HG02970 (cell line): Measurements from ENCODE around the gene ITPKA.
"Not testable (repeated sequence)": the region's sequence is repeated elsewhere in the genome, so short reads cannot be mapped to it uniquely, and the experiment has no call there.

Experiments used
- ATAC-seq: cut with Tn5 transposase; IDR thresholded peaks from one replicate; pipeline ENCODE4 v1.9.1; 2021; ENCODE audit warnings: mild to moderate bottlenecking, moderate library complexity, moderate number of reproducible peaks; ENCODE audit not compliant: unreplicated experiment, low FRiP score

Gene ITPKA

GRCh38 chr15:41493205-41493901 is at the start of gene ITPKA:
ITPKA (plus strand) TSS chr15:41493874; CDS start chr15:41493928, 54 bp downstream.
- peak; percentile 57 for ATAC-seq

- ATAC-seq = no peak
Measured at GRCh38 chr15:41445399-41445798, 48.3 kb upstream of the ITPKA start.

- ATAC-seq = no peak
Measured at GRCh38 chr15:41462084-41462795, 31.4 kb upstream of the ITPKA start.

- no peak for ATAC-seq
Measured at GRCh38 chr15:41464889-41465580, 28.6 kb upstream of the ITPKA start.

GRCh38 chr15:41465822-41466421 is 27.8 kb upstream of the ITPKA start:
- ATAC-seq = no peak

- no peak for ATAC-seq
Measured at GRCh38 chr15:41466711-41467110, 27.0 kb upstream of the ITPKA start.

- ATAC-seq = not testable (repeated sequence)
Measured at GRCh38 chr15:41469644-41470043, 24.0 kb upstream of the ITPKA start.

- ATAC-seq = no peak
Measured at GRCh38 chr15:41473418-41473817, 20.3 kb upstream of the ITPKA start.

- no peak for ATAC-seq
Measured at GRCh38 chr15:41474436-41474835, 19.2 kb upstream of the ITPKA start.

GRCh38 chr15:41474941-41475340 is 18.7 kb upstream of the ITPKA start:
- no peak for ATAC-seq

- ATAC-seq = no peak
Measured at GRCh38 chr15:41476416-41477048, 17.1 kb upstream of the ITPKA start.

- no peak for ATAC-seq
Measured at GRCh38 chr15:41480396-41481140, 13.1 kb upstream of the ITPKA start.

- ATAC-seq = no peak
Measured at GRCh38 chr15:41482110-41482877, 11.4 kb upstream of the ITPKA start.

GRCh38 chr15:41483115-41483514 is 10.6 kb upstream of the ITPKA start:
- peak; percentile 72 for ATAC-seq

GRCh38 chr15:41483519-41483918 is 10.2 kb upstream of the ITPKA start:
- peak; percentile 23 for ATAC-seq

- no peak for ATAC-seq
Measured at GRCh38 chr15:41484937-41485625, 8.6 kb upstream of the ITPKA start.

GRCh38 chr15:41486286-41486685 is 7.4 kb upstream of the ITPKA start:
- ATAC-seq = no peak

- no peak for ATAC-seq
Measured at GRCh38 chr15:41487381-41487780, 6.3 kb upstream of the ITPKA start.

GRCh38 chr15:41487802-41488201 is 5.9 kb upstream of the ITPKA start:
- ATAC-seq = no peak
